ENCODE measurements around the gene SH3BP2.

The SH3BP2 gene

DNA sequence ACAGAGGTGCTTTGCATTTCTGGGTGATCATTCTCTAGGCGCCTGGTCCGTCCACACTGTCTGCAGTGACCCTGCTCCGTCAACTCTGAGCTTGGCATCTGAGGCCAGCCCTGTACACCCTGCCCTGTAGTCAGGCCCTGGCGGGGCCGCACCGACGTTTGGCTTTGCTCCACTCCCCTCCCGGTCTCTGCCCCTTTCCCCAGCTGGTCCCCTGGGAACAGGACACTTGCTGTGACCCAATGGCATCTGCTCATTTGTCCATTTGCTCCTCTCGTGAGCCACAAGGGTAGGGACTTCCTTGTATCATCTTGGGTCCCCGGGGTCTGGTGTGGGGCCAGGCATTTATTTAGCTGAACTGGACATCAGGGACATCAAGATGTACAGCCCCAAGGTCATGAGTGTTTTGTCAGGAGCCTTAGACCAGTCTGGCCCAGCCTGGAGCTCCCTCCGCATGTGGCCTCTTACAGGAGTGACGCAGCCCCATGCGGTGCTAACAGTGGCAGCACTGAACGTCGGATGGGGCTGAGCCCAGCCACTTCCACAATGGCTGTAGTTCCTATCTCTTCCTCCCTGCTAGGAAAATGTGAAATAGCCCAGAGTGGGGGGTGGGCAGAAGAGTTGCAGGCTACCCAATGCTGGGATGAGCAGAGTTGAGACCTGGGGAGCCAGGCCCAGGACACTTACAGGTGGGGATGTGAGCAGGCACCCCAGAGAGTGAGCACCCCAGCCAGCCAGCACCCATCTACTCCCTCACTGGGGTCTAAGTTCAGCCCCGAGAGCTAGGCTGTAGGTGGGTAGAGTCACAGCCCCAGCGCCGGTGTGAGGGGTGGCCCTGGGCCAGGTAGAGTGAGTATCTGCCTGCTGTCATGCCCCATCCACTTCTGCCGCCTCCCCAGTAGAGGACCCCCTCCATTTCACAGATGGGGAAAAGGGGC, 2.0 kb upstream of the SH3BP2 start:
- DNase-seq (ENCODE audit: low read depth in 2 of 2), result no peak

DNA sequence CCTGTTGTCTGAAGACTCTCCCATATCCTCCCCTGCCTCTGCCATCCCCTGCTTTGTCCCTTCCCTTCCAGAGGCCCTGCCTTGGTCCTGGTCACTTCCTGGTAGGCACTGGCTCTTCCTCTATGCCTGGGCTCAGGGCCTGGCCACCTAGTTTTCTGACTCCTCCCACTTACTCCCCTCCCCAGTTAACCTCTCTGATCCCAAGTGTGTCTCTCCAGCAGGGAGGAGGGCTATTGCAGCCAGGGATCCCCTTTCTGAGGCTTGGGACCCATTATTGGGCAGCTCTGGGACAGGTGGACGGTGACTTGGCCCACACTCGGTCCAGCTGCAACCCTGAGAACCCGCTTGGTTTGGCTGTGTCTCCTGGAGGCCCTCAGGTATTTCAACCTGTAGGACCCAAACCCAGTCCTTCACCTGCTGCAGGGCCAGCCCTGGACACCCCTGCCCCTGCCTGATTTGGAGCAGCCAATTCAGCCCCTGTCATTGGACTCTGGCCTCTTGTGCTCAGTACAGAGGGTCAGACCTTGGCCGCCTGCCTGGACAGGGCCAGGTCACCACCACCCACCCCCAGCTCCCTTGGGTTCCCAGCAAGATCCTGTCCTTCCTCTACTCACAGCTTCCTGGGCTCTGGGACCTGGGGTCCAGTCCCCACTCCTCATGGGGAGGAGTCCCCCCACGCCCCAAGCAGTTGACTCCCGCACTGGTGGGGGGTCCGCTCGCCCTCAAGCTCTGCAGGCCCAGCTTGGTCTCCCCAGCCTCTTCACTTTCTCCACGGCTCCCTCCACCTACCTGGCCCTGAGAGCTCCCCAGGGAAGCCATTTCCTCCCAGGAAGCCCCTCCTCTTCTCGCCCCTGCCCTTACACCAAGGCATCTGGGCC, 1.1 kb upstream of the SH3BP2 start:
- DNase-seq (ENCODE audit: low read depth in 2 of 2), result no peak

DNA sequence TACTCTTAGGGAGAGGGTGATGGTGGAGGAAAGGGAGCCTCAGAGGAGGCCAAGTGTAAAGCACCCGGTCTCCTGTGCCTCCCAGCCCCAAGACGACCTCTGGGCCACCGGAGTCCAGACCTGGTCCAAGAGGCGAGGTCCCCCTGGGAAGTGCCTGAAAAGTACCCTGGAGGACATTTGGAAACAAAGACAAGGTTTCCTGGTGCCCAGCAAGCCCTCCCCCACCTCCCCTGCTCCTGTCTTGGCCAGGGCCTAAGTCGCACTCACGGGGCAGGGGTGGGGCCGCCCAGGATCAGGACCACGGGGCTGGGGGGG, 532 bp upstream of the SH3BP2 start:
- no peak for DNase-seq (ENCODE audit: low read depth in 2 of 2)

DNA sequence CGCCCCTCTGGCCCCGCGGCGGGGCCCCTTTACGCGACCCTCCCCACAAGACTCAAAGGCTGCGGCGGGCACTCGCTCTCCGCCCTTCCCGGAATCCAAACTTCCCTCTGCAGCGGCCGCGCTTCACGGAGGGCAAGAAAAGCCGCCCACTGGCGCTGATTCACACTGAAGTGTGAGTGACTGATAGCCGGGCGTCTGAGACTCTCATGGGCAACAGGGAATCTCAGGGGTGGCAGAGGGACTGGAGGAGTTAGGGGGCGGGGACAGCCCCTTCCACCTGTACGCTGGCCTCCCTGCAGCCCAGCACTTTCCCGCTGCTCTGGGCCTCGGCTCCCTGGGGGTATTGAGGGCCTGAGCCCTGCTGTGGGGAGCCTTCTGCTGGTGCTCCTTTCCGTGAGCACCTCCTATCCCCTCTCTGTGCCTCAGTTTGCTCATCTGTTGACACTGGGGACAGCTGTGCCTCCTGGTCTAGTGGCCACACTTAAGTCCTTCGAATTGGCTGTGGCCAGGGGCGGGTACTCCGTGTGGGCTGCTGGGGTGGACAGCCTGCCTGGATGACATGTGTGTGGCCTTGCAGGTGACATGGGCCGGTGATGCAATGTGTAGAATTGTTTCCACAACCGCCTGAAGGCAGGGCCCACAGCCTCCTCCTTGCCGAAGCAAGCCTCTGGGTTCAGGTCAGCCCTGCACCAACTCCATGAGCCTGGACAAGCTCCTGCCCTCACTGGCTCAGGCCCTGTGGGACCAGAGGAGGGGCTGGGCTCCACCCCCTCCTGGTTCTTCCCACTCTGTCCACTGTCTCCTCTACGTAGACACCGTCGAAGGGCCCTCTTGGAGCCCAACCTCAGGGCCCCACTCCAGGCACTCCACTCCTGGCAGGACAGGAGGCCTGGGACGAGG, 951 bp downstream of the SH3BP2 start:
- DNase-seq (ENCODE audit: low read depth in 2 of 2), result no peak

DNA sequence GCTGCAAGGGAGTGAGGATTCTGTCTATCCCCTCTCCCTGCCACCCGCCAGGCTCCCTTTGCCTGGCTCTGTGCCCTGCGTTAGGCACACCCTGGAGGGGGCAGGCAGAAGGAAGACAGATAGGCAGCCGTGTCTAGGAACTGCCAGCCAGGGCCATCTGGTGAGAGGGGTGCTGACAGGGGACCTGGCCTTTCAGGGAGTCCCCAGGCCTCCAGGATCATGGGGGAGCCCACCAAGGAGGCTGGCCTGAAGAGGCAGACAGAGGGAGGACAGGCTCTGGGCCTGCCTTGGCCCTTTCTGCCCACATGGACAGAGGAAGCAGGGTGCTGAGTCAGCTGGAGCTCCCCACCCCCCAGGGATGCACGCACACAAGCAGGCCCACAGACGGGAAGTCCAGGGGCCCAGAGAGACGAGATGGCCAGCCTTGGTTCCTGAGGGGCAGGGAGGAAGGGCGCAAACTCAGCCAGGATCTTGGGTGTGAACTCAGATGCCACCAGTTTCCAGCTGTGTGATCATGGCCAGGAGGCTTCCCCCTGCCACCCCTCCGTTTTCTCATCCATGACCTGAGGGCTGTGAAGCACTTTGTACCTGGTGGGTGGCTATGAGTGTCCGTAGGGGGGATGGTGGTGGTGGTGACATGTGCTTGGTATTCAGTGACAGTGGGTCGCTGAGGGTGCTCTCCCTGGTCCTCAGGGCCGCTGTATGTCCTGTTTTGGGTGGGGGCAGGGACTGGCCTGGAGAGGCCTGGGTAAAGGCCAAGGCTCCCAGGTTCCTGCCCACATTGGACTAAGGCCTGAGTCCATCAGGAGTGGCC, 1.8 kb downstream of the SH3BP2 start:
- DNase-seq (ENCODE audit: low read depth in 2 of 2), result peak in 1 of 2 experiments; percentile 22

DNA sequence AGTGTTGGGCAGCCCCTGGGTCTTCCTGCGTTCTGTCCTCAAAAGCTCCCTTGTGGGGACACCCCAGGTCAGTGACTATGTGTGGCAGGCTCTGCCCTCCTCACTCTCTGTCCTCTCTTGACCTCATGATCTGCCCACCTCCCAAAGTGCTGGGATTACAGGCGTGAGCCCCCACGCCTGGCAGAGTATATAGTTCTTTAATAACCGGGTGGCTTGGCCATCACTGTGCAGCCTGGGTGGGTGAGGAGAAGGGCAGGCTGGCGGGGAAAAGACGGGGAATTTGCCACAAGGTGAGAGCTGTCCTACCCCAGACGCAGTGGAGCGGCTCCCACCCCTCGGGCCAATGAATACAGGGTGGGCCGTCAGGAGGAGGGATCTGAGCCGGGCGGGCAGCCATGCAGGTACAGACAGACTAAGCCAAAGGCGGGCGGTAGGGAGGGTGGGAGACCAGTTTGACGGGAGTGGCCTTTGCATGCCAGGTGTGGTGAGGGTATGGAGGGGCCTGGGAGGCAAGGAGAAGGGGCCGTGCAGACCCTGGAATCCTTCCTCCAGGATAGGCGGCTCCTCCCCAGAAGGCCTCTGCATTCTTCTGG, 2.5 kb downstream of the SH3BP2 start:
- no peak for DNase-seq (ENCODE audit: low read depth in 2 of 2)

DNA sequence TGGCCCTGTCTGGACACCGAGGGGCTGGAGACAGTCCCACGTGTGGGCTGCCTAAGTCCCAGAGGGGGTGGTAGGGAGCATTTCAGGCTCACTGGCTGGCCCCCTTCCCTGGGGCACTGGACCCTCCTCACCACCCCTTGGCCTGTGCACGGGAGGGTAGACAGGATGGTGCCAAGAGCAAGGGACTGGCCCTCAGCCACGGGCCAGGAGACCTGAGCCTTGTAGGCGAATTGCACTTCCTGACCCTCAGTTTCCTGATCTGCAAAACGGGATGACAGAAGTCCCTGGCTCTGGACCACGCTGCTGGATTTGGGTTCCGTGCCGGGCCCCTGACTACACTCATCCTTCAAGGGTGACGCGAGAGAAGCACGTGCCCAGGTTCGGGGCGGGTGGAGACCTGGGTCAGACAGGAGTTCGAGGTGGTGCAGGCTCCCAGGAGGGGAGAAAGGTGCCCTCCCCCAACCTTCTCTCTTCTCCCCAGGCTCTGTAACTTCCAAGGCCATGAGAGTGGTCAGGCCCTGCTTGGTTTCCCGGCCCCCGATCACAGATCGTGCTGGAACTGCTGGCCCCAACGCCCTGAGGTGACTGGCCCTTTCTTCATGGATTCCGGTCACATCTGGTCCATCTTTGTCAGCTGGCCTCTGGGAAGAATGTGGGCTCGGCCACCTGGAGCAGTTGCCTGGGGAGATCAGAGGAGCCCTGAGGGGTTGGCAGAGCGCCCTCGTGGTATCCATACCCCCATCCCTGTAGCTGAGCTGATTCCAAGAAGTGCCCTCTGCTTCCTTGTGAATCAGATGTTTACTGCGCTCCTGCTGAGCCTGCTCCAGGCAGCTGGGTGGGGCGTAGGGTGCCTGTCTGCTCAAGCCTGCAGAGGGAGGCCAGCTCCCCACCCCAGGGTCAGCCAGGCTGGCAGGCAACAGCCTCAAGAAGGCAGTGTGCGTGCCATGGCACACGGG, 3.3 kb downstream of the SH3BP2 start:
- no peak for DNase-seq (ENCODE audit: low read depth in 2 of 2)

DNA sequence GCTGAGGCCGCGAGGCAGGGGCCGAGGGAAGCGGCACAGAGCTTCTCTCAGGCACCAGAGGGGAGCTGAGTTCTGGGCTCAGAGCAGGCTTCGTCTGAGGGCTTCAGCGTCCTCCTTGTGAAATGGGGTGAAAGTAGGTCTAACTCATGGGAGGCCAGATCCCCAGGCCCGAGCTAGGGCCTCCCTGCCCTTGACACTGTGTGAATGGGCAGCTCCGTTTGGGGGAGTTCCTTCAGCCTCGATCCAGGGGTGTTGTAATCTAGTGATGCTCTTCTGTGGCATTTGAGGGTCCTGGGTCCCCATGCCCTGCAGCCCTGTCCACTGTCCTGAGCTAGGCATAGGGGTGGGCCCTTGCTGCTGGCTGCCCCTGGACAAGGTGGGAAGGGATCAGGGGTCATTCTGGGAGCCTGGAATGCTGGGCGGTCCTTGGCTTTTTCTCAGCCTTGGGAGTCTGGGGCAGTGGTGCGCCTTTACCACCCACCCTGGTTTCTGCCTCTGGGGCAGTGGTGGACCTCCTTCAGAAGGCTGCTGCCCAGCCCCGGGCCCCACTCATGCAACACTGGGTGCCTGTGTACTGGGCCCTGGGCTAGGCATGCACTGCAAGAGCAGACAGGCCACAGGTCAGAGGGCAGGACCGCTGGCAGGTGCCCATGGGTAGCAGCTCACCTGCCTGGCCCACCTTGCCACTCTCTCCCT, 4.1 kb downstream of the SH3BP2 start:
- no peak for DNase-seq (ENCODE audit: low read depth in 2 of 2)

DNA sequence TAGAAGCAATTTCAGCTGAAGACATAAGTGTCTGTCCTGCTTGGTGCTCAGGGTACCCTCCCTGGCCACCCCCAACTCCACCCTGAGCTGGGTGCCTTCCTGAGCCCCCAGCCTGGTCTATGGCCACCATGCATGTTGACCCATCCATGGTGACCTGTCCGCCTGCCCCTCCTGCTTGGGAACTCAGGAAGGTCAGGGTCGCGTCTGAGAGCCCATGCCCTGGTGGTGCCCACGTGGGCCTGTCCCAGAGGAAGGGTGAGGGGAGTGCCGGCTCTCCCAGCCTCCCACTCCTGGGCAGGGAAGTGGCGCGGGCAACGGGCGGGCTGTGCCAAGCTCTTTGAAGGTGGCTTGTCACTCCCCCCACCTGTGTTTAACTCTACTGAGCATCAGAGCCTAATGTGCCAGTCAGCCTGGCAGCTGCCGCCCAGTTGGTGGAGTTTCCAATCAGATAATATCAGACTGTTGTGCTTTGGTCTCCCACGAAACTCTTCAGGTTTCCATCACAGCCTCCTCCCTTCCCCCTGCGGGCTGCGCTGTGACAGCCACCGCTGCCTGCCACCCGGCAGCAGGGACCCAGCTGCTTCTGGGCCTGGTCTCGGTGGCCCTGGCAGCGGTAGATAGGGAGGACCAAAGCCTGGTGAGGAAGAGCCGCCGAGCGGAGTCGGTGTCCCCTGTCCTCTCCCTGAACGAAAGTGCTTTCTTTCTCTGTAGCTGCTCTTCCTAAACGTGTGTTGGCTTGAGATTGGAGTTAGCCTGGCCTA, 4.8 kb downstream of the SH3BP2 start:
- no peak for DNase-seq (ENCODE audit: low read depth in 2 of 2)

DNA sequence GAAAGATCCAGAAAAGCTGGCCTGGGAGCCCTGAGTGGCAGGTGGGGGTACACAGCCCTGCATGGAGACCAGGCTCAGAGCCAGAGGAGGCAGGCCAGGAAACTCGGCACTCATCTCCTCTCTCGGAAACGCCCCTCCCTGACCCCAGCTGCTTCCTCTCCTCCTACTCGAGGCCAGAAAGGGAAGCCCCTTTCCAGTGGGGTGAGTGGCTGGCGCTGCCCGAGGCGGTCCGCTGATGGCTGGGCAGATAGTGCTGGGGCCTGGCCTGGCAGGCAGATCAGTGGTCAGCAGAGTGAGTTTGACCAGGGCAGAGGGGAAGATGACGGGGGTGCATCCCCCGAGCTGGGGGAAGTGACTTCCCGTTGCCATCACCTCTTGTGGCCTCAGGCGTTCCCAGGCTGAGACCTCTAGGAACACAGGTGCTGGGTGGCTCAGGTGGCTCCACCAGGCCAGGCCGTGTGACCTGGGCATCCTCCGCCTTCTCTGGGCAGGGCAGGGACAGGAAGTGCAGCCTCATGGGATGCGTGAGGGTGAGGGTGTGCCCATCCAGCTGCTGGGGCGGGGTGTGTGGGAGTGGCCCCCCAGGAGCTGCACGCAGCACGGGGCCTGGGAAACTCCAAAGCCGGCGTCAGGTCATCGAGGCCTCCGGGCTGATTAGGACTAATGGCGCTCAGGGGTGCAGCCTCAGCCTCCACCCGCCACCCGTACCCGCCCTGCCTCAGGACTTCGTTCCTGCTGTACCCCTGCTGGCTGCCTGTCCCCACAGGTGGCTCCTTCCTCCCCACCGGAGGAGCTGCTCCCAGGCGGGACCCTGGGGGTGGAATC, 5.7 kb downstream of the SH3BP2 start:
- DNase-seq (ENCODE audit: low read depth in 2 of 2), result no peak

DNA sequence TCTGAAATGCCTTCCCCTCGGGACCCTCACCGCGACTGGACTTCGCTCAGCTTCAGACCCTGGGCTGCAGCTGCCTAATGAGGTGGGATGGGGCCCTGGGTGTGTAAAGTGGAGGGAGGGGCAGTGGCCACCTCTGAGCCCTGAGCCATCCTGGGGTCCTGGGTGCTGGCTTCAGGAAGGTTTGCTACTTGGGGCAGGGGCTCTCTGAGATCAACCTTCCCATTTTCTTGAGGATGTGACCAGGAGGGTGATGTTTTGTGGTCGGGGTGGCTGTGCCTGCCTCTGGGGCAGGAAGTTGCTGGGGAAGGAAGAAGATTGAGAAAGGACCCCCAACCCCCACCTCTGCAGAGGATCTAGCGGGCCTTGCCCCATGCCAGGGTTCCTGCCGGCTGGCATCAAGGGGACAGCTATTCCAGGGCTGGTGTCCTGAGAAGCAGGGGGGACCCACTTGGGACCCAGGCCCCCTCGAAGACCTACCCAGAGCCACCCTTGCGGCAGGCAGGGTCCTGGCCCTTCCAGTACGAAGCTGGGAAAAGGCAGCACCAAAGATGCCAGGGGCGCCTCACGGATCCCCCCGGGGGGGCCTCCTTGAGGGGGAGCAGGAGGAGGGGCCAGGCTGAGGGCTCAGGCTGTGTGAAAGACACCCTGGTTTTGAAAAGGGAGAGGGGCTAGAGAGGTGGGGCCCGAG, 6.5 kb downstream of the SH3BP2 start:
- no peak for DNase-seq (ENCODE audit: low read depth in 2 of 2)

DNA sequence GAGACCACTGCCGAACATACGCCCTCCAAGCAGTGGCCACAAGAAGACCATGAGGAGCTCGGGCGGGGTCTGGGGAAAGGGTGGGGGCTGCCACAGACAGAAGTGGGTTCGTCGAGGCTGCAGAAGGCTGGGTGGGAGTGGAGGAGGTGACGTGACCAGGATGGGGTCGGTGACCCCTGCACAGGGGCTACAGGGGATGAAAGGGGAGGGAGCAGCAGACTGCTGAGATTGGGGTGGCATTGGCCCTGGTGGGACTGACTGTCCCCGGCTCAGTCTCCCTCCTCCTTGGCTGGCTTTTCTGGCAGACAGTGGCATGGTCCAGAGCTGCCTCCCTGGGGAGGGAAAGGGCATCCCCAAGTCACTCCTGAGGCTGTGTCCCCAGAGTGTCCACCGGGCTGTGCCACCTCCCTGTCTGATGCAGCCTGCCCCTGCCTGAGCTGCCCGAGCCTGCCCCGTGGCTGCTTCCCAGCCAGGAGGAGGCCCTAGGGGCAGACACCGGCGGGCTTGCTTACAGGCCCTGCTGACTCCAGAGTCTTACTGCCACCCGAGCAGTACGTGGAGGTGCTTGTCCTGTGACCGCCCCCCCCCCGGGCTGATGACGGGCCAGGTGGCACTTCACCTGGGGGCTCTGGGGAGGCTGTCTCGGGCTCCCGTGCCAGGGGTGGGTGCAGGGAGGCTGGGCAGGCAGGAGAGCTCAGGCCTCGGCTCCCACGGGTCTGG, 7.2 kb downstream of the SH3BP2 start:
- DNase-seq (ENCODE audit: low read depth in 2 of 2), result no peak

DNA sequence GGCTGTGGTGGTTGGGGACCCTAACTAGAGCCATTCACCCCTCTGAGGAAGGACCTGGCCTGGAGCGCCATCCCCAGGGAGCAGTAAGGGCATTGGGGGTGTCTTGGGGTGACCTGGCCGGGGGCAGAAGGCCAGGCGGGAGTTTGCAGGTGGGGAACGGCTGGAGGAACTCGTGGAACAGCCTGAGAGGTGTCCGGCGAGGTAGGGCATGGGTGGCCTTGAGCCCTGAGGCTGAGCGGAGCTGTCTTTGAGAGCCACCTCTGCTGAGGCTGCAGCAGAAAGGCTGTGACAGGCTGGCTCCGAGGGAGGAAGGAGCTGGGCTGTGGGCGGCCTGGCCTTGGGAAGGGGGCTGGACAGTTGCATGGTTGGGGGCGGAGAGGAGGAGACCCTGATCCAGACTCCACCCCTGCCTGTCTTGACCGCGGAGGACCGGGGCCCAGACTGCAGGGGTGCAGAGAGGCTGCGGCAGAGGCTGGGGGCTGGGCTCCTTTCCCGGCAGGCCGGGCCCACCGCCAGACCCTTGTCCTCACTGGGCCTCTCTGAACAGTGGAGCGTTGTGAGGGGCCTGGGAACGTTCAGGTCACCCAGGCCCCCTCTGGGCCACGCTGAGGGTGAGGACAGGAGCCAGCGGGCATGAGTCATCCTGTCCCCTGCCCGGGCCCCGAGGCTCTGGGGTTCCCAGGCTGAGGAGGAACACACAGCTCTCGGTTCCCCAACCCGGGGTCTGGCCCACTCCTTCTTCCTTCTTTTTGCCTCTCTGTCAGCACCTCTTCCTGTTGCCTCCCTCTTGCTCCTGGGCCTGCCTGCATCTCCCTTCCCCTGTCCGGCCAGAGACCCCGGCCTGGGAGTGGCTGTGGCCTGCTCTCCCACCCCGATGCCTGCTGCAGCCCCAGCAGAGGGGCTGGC, 8.1 kb downstream of the SH3BP2 start:
- peak; percentile 21 to 30 for DNase-seq (ENCODE audit: low read depth in 2 of 2)

DNA sequence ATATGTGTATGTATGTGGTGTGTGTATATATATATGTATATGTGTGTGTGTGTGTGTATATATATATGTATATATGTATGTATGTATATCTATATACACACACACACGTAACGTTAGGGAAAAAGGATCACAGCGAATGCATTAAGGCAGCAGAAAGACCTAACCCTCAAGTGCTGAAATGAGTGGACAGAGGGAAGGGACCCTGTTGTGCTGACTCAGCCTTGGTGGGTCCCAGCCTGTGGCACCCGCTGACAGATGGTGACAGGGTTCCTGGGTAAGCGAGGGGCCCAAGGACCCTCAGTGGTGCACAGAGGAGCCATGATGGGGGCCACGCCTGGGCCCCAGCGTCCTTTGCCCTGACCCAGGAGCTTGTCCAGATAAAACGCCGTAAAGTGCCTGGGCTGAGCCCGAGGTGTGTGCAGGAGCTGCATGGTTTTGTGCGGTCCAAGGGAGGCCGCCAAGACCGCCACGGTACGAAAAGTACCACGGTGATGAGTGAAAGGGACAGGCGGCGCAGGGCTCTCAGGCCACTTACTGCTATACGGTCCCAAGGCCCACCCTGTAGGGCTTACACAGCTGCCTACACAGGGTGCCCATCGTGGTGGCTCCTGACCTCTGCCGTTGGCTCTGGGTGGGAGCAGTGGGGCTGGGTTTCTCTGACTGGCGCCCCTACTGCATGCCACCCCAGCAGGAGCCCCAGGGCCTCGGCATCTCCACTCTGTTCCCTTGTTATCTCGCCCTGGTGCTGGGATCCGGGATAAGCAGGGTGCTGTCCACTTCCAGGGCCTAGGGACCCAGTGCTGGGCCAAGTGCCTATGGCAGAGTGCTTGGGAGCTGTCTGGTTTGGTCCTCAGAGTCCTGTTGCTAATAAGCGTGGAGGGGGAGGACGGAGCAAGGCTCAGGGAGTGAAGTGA, 10.0 kb downstream of the SH3BP2 start:
- no peak for DNase-seq (ENCODE audit: low read depth in 2 of 2)
